WTC11 (cell line): ENCODE data around the gene IFT88.

ENCODE experiments used
- ATF1 ChIP-seq: sonication (generic); formaldehyde crosslinking; IDR thresholded peaks from 2 replicates; pipeline ENCODE4 v1.8.1; 2023; ENCODE audit warnings: mild to moderate bottlenecking, moderate library complexity, missing genetic modification reagents
- CREB1 ChIP-seq: sonication (generic); formaldehyde crosslinking; IDR thresholded peaks from 2 replicates; pipeline ENCODE4 v1.8.0; 2023; ENCODE audit warnings: mild to moderate bottlenecking, missing genetic modification reagents
- NFYB ChIP-seq: sonication (generic); formaldehyde crosslinking; conservative IDR thresholded peaks from 2 replicates; pipeline ENCODE4 v1.8.0; 2022; ENCODE audit warnings: low read depth, missing genetic modification reagents
- SMAD3 ChIP-seq: sonication (generic); formaldehyde crosslinking; IDR thresholded peaks from 2 replicates; pipeline ENCODE4 v1.8.0; 2022; ENCODE audit warnings: missing genetic modification reagents, mild to moderate bottlenecking, borderline replicate concordance
- SP1 ChIP-seq: sonication (generic); formaldehyde crosslinking; conservative IDR thresholded peaks from 2 replicates; pipeline ENCODE4 v1.8.1; 2022; ENCODE audit warnings: missing genetic modification reagents
- TF ChIP-seq, protein P1 (sequence below): fragments of 200-600 bp; IDR thresholded peaks from 2 replicates; pipeline ENCODE4 v1.8.0; 2022; ENCODE audit warnings: antibody characterized with exemption
- TF ChIP-seq, protein P2 (sequence below): sonication (generic); formaldehyde crosslinking; IDR thresholded peaks from 2 replicates; pipeline ENCODE4 v1.8.1; 2023; ENCODE audit warnings: mild to moderate bottlenecking, missing genetic modification reagents, moderate library complexity
- TF ChIP-seq, protein P3 (sequence below): sonication (generic); formaldehyde crosslinking; IDR thresholded peaks from 2 replicates; pipeline ENCODE4 v1.8.0; 2023; ENCODE audit warnings: mild to moderate bottlenecking, missing genetic modification reagents
- TF ChIP-seq, protein P4 (sequence below): sonication (generic); formaldehyde crosslinking; IDR thresholded peaks from 2 replicates; pipeline ENCODE4 v1.8.0; 2022; ENCODE audit warnings: mild to moderate bottlenecking, missing genetic modification reagents

DNA sequence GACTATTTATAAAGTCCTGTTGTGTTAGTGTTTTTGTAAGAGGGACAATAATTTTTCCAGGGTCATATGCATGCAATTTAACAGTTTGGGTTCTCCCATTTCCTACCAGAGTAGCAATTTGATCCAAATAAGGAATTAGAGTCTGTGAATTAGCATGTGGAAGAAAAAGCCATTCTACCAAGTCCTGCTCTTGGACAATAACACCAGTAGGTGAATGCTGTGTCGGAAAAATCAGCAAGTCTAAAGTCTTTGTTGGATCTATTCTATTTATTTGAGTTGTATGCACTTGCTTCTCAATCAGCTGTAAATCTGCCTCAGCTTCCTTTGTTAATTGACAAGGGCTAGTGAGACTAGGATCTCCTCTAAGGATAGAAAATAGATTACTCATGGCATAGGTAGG, 115.1 kb downstream of the IFT88 start:
- TF ChIP-seq, protein P1, sequence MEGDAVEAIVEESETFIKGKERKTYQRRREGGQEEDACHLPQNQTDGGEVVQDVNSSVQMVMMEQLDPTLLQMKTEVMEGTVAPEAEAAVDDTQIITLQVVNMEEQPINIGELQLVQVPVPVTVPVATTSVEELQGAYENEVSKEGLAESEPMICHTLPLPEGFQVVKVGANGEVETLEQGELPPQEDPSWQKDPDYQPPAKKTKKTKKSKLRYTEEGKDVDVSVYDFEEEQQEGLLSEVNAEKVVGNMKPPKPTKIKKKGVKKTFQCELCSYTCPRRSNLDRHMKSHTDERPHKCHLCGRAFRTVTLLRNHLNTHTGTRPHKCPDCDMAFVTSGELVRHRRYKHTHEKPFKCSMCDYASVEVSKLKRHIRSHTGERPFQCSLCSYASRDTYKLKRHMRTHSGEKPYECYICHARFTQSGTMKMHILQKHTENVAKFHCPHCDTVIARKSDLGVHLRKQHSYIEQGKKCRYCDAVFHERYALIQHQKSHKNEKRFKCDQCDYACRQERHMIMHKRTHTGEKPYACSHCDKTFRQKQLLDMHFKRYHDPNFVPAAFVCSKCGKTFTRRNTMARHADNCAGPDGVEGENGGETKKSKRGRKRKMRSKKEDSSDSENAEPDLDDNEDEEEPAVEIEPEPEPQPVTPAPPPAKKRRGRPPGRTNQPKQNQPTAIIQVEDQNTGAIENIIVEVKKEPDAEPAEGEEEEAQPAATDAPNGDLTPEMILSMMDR = no peak
- TF ChIP-seq, protein P2, sequence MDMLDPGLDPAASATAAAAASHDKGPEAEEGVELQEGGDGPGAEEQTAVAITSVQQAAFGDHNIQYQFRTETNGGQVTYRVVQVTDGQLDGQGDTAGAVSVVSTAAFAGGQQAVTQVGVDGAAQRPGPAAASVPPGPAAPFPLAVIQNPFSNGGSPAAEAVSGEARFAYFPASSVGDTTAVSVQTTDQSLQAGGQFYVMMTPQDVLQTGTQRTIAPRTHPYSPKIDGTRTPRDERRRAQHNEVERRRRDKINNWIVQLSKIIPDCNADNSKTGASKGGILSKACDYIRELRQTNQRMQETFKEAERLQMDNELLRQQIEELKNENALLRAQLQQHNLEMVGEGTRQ = no peak
- TF ChIP-seq SMAD3 (CRISPR knock-in tag) (no peak), SP1 (CRISPR knock-in tag) (no peak), NFYB (CRISPR knock-in tag) (no peak), CREB1 (no peak), ATF1 (no peak)
- TF ChIP-seq, protein P3, sequence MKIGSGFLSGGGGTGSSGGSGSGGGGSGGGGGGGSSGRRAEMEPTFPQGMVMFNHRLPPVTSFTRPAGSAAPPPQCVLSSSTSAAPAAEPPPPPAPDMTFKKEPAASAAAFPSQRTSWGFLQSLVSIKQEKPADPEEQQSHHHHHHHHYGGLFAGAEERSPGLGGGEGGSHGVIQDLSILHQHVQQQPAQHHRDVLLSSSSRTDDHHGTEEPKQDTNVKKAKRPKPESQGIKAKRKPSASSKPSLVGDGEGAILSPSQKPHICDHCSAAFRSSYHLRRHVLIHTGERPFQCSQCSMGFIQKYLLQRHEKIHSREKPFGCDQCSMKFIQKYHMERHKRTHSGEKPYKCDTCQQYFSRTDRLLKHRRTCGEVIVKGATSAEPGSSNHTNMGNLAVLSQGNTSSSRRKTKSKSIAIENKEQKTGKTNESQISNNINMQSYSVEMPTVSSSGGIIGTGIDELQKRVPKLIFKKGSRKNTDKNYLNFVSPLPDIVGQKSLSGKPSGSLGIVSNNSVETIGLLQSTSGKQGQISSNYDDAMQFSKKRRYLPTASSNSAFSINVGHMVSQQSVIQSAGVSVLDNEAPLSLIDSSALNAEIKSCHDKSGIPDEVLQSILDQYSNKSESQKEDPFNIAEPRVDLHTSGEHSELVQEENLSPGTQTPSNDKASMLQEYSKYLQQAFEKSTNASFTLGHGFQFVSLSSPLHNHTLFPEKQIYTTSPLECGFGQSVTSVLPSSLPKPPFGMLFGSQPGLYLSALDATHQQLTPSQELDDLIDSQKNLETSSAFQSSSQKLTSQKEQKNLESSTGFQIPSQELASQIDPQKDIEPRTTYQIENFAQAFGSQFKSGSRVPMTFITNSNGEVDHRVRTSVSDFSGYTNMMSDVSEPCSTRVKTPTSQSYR (CRISPR knock-in tag) = no peak
- TF ChIP-seq, protein P4, sequence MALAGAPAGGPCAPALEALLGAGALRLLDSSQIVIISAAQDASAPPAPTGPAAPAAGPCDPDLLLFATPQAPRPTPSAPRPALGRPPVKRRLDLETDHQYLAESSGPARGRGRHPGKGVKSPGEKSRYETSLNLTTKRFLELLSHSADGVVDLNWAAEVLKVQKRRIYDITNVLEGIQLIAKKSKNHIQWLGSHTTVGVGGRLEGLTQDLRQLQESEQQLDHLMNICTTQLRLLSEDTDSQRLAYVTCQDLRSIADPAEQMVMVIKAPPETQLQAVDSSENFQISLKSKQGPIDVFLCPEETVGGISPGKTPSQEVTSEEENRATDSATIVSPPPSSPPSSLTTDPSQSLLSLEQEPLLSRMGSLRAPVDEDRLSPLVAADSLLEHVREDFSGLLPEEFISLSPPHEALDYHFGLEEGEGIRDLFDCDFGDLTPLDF (CRISPR knock-in tag) = no peak
